GM23338 (cell line): ENCODE measurements around the gene ZNF516. TPM values are rescaled to one million over a fixed set of nuclear protein-coding genes. Genes with fewer than 3 reads are reported as not detected.
A peak's percentile ranks its signal among the peaks of the same experiment; 100 is the strongest.

ENCODE experiments used
- ATAC-seq: fragments of 200-7000 bp; cut with Tn5 transposase; 3 replicates; pipeline ENCODE4 v1.9.1; 2020
- DNase-seq: peaks from one replicate; pipeline ENCODE4 v3.0.0-alpha.2; 2015; ENCODE audit warnings: low spot score
- H2AFZ ChIP-seq: fragments of 200-600 bp; sonication (generic); 2 replicates; pipeline ENCODE4 v1.8.0; 2016; ENCODE audit warnings: antibody characterized with exemption, mild to moderate bottlenecking, moderate library complexity
- H3F3A ChIP-seq: fragments of 200-600 bp; sonication (generic); replicated peaks from 2 replicates; pipeline ENCODE4 v1.8.0; 2017; ENCODE audit warnings: antibody characterized with exemption, mixed run types, low read depth
- H3K27ac ChIP-seq: fragments of 200-600 bp; sonication (generic); 2 replicates; pipeline ENCODE4 v1.6.1; 2016; ENCODE audit warnings: low read depth
- H3K27me3 ChIP-seq: fragments of 200-600 bp; sonication (generic); 2 replicates; pipeline ENCODE4 v1.8.0; 2016; ENCODE audit warnings: mild to moderate bottlenecking, mixed run types, moderate library complexity; ENCODE audit not compliant: insufficient read depth
- H3K36me3 ChIP-seq: fragments of 200-600 bp; sonication (generic); 2 replicates; pipeline ENCODE4 v1.8.0; 2016; ENCODE audit warnings: mild to moderate bottlenecking; ENCODE audit not compliant: insufficient read depth
- H3K4me1 ChIP-seq: fragments of 200-600 bp; sonication (generic); 2 replicates; pipeline ENCODE4 v1.8.0; 2016; ENCODE audit warnings: mild to moderate bottlenecking, moderate library complexity; ENCODE audit not compliant: insufficient read depth
- H3K4me2 ChIP-seq: fragments of 200-600 bp; sonication (generic); 2 replicates; pipeline ENCODE4 v1.7.1; 2017; ENCODE audit warnings: mixed run types
- H3K4me3 ChIP-seq: fragments of 200-600 bp; sonication (generic); 2 replicates; pipeline ENCODE4 v1.6.1; 2016; ENCODE audit warnings: mixed run types
- H3K79me2 ChIP-seq: fragments of 200-600 bp; sonication (generic); replicated peaks from 2 replicates; pipeline ENCODE4 v1.8.0; 2017; ENCODE audit warnings: mild to moderate bottlenecking; ENCODE audit not compliant: insufficient read depth
- H3K9me2 ChIP-seq: fragments of 200-600 bp; sonication (generic); 2 replicates; pipeline ENCODE4 v1.8.0; 2017; ENCODE audit not compliant: insufficient read depth
- H4K20me1 ChIP-seq: fragments of 200-600 bp; sonication (generic); replicated peaks from 2 replicates; pipeline ENCODE4 v1.8.0; 2017; ENCODE audit warnings: mild to moderate bottlenecking; ENCODE audit not compliant: insufficient read depth
- H3K27ac Mint-ChIP-seq: 2 replicates; pipeline ENCODE4 v1.8.0; 2020; ENCODE audit warnings: inconsistent platforms, mild to moderate bottlenecking, moderate library complexity, mixed read lengths
- H3K27me3 Mint-ChIP-seq: 3 replicates; pipeline ENCODE4 v1.8.0; 2022; ENCODE audit warnings: low read depth, mild to moderate bottlenecking, moderate library complexity, mixed read lengths, inconsistent platforms; ENCODE audit not compliant: insufficient read depth, poor library complexity
- H3K36me3 Mint-ChIP-seq: 3 replicates; pipeline ENCODE4 v1.8.0; 2021; ENCODE audit warnings: low read depth, mild to moderate bottlenecking, inconsistent platforms, moderate library complexity, mixed read lengths
- H3K4me1 Mint-ChIP-seq: 3 replicates; pipeline ENCODE4 v1.8.0; 2020; ENCODE audit warnings: mild to moderate bottlenecking, inconsistent platforms, mixed read lengths
- H3K4me3 Mint-ChIP-seq: 3 replicates; pipeline ENCODE4 v1.8.0; 2021; ENCODE audit warnings: moderate library complexity, mild to moderate bottlenecking, inconsistent platforms, mixed read lengths
- H3K9me3 Mint-ChIP-seq: 3 replicates; pipeline ENCODE4 v1.8.0; 2020; ENCODE audit warnings: moderate library complexity, mild to moderate bottlenecking, inconsistent platforms, mixed read lengths
- CREB1 ChIP-seq: fragments of 250-450 bp; sonication (Bioruptor Pico); IDR thresholded peaks from 2 replicates; pipeline ENCODE4 v1.5.0; 2020; ENCODE audit warnings: low read depth, mild to moderate bottlenecking, moderate library complexity
- CTCF ChIP-seq, 2 experiments: fragments of 200-600 bp in 1 of 2; sonication (generic) in 1 of 2; conservative IDR thresholded peaks; 2 replicates each; pipeline versions ENCODE4 v1.5.1 to v1.6.1; 2016 to 2017; ENCODE audit warnings: antibody characterized with exemption in 2 of 2, low read depth in 2 of 2, mild to moderate bottlenecking in 2 of 2, moderate library complexity in 1 of 2
- ETS1 ChIP-seq: IDR thresholded peaks from 2 replicates; pipeline ENCODE4 v1.6.1; 2016; ENCODE audit warnings: antibody characterized with exemption
- EZH2 ChIP-seq: fragments of 200-600 bp; sonication (generic); IDR thresholded peaks from one replicate; pipeline ENCODE4 v1.8.0; 2017; ENCODE audit warnings: antibody characterized with exemption, mild to moderate bottlenecking, low read depth; ENCODE audit not compliant: unreplicated experiment
- NANOG ChIP-seq: IDR thresholded peaks from 2 replicates; pipeline ENCODE4 v1.6.1; 2016; ENCODE audit warnings: antibody characterized with exemption, borderline replicate concordance
- POLR2AphosphoS5 ChIP-seq: IDR thresholded peaks from 2 replicates; pipeline ENCODE4 v1.6.1; 2016; ENCODE audit warnings: antibody characterized with exemption, low read depth
- ZNF331 ChIP-seq: fragments of 250-450 bp; sonication (Bioruptor Pico); IDR thresholded peaks from 2 replicates; pipeline ENCODE4 v1.5.0; 2020; ENCODE audit warnings: low read depth, mild to moderate bottlenecking, moderate library complexity
- ZNF462 ChIP-seq: fragments of 250-450 bp; sonication (Bioruptor Pico); IDR thresholded peaks from 2 replicates; pipeline ENCODE4 v1.5.0; 2020; ENCODE audit warnings: mild to moderate bottlenecking, moderate library complexity
- polyA plus RNA-seq: library from polyadenylated mRNA; unstranded; fragments of >200 nt; fragmentation: Nextera tagmentation; extraction: Ambion mirVana; gene quantifications from 2 replicates; pipeline ENCODE4 v1.2.1, GENCODE V29; 2016
- total RNA-seq: library from RNA; depleted of rRNA; stranded (reverse); fragments of >200 nt; shearing (Covaris generic); gene quantifications from 2 replicates; pipeline ENCODE4 v1.2.3, GENCODE V29; 2014

ZNF516 gene
- total and polyA plus RNA-seq, 2 experiments from 2014 or later = 11.9 to 24.2 TPM

- Mint-ChIP-seq H3K4me1 (peaks cover 22% of the 10 kb centered on the region), H3K27me3 (no peaks in the 10 kb centered on the region), H3K27ac (no peak overlapping the region), H3K4me3 (no peak overlapping the region), H3K9me3 (no peaks in the 10 kb centered on the region), H3K36me3 (no peaks in the 10 kb centered on the region)
- Histone ChIP-seq H3K4me2 (no peak overlapping the region), H4K20me1 (no peaks in the 10 kb centered on the region), H3K4me3 (no peak overlapping the region), H2AFZ (no peak overlapping the region), H3K4me1 (peaks cover 16% of the 10 kb centered on the region), H3K27ac (no peak overlapping the region), H3K27me3 (no peaks in the 10 kb centered on the region), H3K79me2 (no peaks in the 10 kb centered on the region), H3K36me3 (no peaks in the 10 kb centered on the region), H3F3A (no peaks in the 10 kb centered on the region), H3K9me2 (no peaks in the 10 kb centered on the region)
- no peak for ATAC-seq
- TF ChIP-seq ETS1 = no peak
- no peak for TF ChIP-seq NANOG
- no peak for TF ChIP-seq POLR2AphosphoS5
- no peak for TF ChIP-seq ZNF331 (CRISPR knock-in tag)
- TF ChIP-seq CREB1 (CRISPR knock-in tag) = no peak
- no peak for TF ChIP-seq EZH2
- DNase-seq = no peak
Measured at GRCh38 chr18:76318607-76319006, 176.4 kb downstream of the ZNF516 start.

- peaks cover 27% of the 10 kb centered on the region for H3K4me1 Mint-ChIP-seq
- TF ChIP-seq POLR2AphosphoS5 (no peak), EZH2 (no peak)
Measured at GRCh38 chr18:76317136-76317535, 177.9 kb downstream of the ZNF516 start.

GRCh38 chr18:76315722-76316230 lies 179.3 kb downstream of the ZNF516 start:
- H3K4me1 Mint-ChIP-seq = peaks cover 27% of the 10 kb centered on the region
- Histone ChIP-seq H3F3A (no peaks in the 10 kb centered on the region), H3K4me1 (peaks cover 23% of the 10 kb centered on the region), H3K9me2 (no peaks in the 10 kb centered on the region), H3K4me3 (no peak overlapping the region), H2AFZ (no peak overlapping the region), H3K27me3 (no peaks in the 10 kb centered on the region), H3K36me3 (no peaks in the 10 kb centered on the region), H3K4me2 (no peak overlapping the region), H4K20me1 (no peaks in the 10 kb centered on the region), H3K27ac (no peak overlapping the region), H3K79me2 (no peaks in the 10 kb centered on the region)
- H3K4me3 Mint-ChIP-seq = no peak overlapping the region
- ATAC-seq = no peak
- no peak overlapping the region for H3K27ac Mint-ChIP-seq
- DNase-seq = no peak
- H3K36me3 Mint-ChIP-seq = no peaks in the 10 kb centered on the region
- no peaks in the 10 kb centered on the region for H3K27me3 Mint-ChIP-seq
- no peaks in the 10 kb centered on the region for H3K9me3 Mint-ChIP-seq
- TF ChIP-seq ZNF462 (CRISPR knock-in tag) (no peak), CTCF (conservative IDR thresholded peaks at IDR 0.05; ENCODE audit: low read depth in 2 of 2) (no peak)

More at GRCh38 chr18:76317136-76317535, 177.9 kb downstream of the ZNF516 start:
- no peak overlapping the region for H2AFZ ChIP-seq
- no peaks in the 10 kb centered on the region for H3K9me2 ChIP-seq
- Mint-ChIP-seq H3K27ac (no peak overlapping the region), H3K27me3 (no peaks in the 10 kb centered on the region), H3K4me3 (no peak overlapping the region), H3K36me3 (no peaks in the 10 kb centered on the region), H3K9me3 (no peaks in the 10 kb centered on the region)
- H3K4me1 ChIP-seq = peaks cover 23% of the 10 kb centered on the region
- H3K4me3 ChIP-seq = no peak overlapping the region
- H3K27ac ChIP-seq = no peak overlapping the region
- DNase-seq (no peak), ATAC-seq (no peak)
- no peaks in the 10 kb centered on the region for H3K27me3 ChIP-seq
- no peaks in the 10 kb centered on the region for H3F3A ChIP-seq
- H4K20me1 ChIP-seq = no peaks in the 10 kb centered on the region
- no peaks in the 10 kb centered on the region for H3K79me2 ChIP-seq
- H3K36me3 ChIP-seq = no peaks in the 10 kb centered on the region
- peak overlapping the region; percentile 31; the same call in 1 of the 2 replicates for H3K4me2 ChIP-seq
